UCSD-AML1 (cell line): ENCODE measurements around the gene ANKRD18B.
A peak's percentile ranks its signal among the peaks of the same experiment; 100 is the strongest.
"Not testable (repeated sequence)": the region's sequence is repeated elsewhere in the genome, so short reads cannot be mapped to it uniquely, and the experiment has no call there.

ENCODE experiments used
- DNase-seq: peaks from one replicate; lab custom pipeline; 2025; ENCODE audit not compliant: unreplicated experiment; lab: John Stamatoyannopoulos, UW

ANKRD18B gene

DNA sequence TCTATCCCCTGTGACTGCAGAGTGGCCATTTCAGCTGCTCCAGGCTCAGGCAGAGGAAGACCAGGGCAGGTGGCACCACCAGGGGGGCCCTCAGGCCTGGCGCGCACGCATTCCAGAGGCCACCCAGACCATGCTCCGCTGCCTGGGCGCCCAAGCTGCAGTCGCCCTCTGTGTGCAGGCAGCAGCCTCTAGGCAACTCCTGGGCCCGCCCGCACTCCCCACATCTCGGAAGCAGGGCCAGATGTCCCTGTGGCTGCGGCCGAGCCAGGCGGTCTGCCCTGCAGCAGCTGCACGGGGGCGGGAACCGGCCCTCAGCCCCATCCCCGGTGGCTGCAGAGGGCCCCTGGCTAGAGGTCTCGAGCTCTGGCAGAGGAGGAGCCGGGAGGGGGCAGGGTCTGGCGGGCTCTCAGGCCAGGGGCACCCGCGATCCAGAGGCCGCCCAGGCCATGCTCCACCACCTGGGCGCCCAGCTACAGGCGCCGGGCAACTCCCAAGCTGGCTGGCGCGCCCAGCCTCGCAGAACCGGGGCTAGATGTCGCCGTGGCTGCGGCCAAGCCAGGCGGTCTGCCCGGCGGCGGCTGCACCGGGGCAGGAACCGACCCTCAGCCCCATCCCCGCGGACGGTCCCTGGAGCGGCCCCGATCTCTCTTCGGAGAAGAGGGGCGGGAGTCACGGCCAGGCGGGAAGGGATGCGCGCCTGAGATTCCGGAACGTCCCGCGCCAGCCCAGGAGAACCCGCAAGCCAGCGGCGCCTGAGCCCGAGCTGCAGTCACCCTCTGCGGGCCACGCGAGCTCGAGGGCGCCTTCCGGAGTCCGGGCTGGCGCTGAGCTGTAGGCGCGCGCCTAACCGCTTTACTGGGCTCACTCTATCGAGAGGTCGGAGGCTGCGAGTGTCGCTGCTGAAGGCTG, at the start of gene ANKRD18B:
ANKRD18B (plus strand) TSS at position 855 of the 909 bp plus-strand sequence. CDS start 239 bp downstream, outside the sequence.
- DNase-seq, result peak; percentile 47

DNA sequence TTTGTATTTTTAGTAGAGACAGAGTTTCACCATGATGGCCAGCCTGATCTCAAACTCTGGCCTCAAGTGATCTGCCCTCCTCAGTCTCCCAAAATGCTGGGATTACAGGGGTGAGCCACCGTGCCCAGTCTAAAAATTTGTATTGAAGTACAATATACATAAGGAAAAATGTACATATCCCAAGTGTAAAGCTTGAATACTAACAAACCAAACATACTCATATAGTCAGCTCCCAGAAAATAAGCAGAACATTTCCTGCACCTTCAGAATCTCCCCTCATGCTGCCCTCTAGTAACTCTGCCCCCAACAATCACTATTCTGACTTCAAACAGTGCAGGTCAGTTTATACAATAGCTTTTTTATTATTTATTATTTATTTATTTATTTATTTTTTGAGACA, 48.7 kb upstream of the ANKRD18B start:
- no peak for DNase-seq

DNA sequence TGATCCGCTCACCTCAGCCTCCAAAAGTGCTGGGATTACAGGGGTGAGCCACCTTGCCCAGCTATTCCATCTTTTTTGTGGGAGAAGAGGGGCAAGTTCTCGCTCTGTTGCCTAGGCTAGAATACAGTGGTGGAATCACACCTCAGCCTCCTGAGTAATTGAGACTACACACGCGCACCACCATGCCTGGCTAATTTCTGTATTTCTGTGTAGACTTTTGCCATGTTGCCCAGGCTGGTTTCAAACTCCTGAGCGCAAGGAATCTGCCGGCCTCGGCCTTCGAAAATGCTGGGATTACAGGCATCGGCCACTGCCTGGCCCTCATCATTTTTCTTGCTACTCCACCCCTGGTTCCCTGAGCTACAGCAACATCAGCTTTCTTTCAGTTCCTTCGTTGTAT, 47.5 kb upstream of the ANKRD18B start:
- DNase-seq, result no peak

- DNase-seq, result no peak
Measured at GRCh38 chr9:33480106-33480505, 43.9 kb upstream of the ANKRD18B start.

DNA sequence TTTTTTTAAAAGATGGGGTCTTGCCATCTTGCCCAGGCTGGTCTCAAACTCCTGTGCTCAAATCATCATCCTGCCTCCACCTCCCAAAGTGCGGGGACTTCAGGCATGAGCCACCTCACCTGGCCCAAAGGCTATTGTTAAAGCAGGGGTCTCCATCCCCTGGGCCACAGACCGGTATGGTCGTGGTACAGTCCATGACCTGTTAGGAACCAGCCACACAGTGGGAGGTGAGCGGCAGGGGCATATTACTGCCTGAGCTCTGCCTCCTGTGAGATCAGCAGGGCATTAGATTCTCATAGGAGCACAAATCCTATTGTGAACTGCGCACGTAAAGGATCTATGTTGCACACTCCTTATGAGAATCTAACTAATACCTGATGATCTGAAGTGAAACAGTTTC, 43.1 kb upstream of the ANKRD18B start:
- DNase-seq, result no peak

GRCh38 chr9:33485312-33485711, 38.7 kb upstream of the ANKRD18B start:
- DNase-seq, result not testable (repeated sequence)

- DNase-seq, result no peak
Measured at GRCh38 chr9:33489066-33489465, 35.0 kb upstream of the ANKRD18B start.

DNA sequence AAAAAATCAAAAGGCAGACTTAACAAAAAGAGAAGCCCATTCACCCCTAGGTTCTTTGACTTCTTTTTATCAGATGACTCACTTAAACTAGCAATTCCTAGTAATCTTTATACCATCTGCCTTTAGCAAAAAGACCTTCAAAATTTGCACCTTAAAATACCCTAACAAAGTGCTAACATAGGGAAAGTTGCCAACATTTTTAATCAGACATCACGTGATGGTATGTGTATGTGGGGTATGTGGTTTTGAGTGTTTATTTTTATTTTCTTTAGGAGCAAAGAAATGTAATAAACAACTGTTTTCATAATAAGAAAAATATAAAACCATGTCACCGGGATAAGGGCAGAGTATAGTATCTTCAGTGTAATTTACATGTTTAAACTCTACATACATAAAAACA, 30.2 kb upstream of the ANKRD18B start:
- DNase-seq, result not testable (repeated sequence)

- no peak for DNase-seq
Measured at GRCh38 chr9:33498387-33498786, 25.7 kb upstream of the ANKRD18B start.

DNA sequence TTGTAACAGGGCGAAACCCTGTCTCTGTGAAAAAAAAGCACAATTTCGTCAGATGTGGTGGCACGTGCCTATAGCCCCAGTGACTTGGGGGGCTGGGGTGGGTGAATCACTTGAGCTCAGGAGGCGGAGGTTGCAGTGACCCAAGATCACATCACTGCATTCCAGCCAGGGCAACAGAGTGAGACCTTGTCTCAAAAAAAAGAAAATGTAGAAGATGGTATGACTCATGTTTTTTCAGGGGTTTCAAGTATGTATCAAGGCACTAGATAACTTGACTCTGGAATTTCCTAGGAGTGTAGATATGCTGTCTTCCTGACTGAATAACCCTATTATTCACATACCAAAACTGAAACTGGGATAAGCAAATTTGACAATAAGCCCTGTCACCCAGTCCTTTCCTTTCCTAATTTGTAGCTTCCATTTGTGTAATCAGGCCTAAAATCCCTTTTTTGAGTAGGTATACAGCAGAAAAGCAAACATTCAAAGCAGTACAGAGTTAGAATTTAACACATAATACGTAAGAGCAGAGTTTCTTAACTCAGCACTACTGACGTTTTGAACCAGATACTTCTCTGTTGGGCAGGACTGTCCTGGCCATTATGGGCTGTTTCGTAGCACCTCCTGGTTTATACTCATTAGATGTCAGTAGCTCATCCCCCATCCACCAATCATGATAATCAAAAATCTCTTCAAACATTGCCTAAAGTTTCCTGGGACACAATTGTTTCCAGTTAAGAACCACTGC, 17.3 kb upstream of the ANKRD18B start:
- no peak for DNase-seq

- peak; percentile 75 for DNase-seq
Measured at GRCh38 chr9:33510262-33511183, 13.5 kb upstream of the ANKRD18B start.

DNA sequence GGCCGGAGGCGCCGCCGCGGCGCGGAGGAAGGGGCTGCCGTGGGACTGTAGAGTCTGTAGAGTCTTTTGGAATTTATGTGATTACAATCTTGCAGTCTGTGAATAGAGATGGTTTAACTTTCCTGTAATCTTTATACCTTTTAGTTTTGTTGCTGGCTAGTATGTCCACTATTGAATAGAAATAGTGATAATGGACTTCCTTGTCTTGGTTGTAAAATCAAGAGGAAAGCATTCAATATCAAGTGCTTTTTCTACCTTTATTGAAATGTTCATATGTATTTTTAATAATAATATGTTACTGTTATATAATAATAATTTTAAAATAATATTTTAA, 12.9 kb upstream of the ANKRD18B start:
- not testable (repeated sequence) for DNase-seq

- not testable (repeated sequence) for DNase-seq
Measured at GRCh38 chr9:33512535-33512934, 11.5 kb upstream of the ANKRD18B start.

GRCh38 chr9:33515342-33515995, 8.6 kb upstream of the ANKRD18B start:
- DNase-seq, result not testable (repeated sequence)

- DNase-seq, result not testable (repeated sequence)
Measured at GRCh38 chr9:33516397-33516796, 7.7 kb upstream of the ANKRD18B start.

- DNase-seq, result no peak
Measured at GRCh38 chr9:33517373-33517772, 6.7 kb upstream of the ANKRD18B start.

- DNase-seq, result not testable (repeated sequence)
Measured at GRCh38 chr9:33517934-33518577, 6.0 kb upstream of the ANKRD18B start.

GRCh38 chr9:33521861-33522260, 2.2 kb upstream of the ANKRD18B start:
- DNase-seq, result not testable (repeated sequence)

GRCh38 chr9:33524306-33524947, 376 bp downstream of the ANKRD18B start:
- no peak for DNase-seq
